Endothelial cell of hepatic sinusoid (primary cell): ENCODE results near the gene BRSK2.
"Not testable (repeated sequence)": the region's sequence is repeated elsewhere in the genome, so short reads cannot be mapped to it uniquely, and the experiment has no call there.

Experiments
- in situ Hi-C: cut with HindIII; loops from 2 replicates; pipeline ENCODE4 v1.10.0; 2017; ENCODE audit warnings: low sequenced_read_pairs

The BRSK2 gene

GRCh38 chr11:1425439-1425838, 35.7 kb downstream of the BRSK2 start:
- in situ Hi-C loops: no loop called here

- in situ Hi-C loops: no loop called here
Measured at GRCh38 chr11:1428762-1429316, 39.1 kb downstream of the BRSK2 start.

GRCh38 chr11:1433568-1433967, 43.8 kb downstream of the BRSK2 start:
- in situ Hi-C loops: no loop called here

DNA sequence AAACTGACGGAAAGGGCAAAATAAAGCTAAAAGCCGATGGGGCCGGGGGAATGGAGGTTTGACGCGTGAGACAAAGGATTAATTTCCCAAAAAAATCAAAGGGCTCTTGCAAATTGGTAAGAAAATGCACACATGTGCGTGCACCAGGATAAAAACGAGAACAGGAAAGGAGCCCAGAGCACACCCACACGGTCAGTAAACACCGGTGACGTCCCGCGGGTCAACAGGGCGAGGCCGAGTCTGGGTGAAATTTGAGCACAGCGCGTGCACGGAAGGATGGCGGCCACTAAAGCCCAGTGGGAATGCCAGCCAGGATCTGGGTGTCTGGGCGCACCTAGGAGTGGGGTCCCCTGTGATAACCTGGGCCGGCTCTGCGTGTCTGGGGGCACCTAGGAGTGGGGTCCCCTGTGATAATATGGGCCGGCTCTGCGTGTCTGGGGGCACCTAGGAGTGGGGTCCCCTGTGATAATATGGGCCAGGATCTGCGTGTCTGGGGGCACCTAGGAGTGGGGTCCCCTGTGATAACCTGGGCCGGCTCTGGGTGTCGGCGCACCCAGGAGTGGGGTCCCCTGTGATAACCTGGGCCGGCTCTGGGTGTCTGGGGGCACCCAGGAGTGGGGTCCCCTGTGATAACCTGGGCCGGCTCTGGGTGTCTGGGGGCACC, 44.4 kb downstream of the BRSK2 start:
- in situ Hi-C loops: no loop called here

GRCh38 chr11:1435479-1435819, 45.7 kb downstream of the BRSK2 start:
- in situ Hi-C loops: not testable (repeated sequence)

DNA sequence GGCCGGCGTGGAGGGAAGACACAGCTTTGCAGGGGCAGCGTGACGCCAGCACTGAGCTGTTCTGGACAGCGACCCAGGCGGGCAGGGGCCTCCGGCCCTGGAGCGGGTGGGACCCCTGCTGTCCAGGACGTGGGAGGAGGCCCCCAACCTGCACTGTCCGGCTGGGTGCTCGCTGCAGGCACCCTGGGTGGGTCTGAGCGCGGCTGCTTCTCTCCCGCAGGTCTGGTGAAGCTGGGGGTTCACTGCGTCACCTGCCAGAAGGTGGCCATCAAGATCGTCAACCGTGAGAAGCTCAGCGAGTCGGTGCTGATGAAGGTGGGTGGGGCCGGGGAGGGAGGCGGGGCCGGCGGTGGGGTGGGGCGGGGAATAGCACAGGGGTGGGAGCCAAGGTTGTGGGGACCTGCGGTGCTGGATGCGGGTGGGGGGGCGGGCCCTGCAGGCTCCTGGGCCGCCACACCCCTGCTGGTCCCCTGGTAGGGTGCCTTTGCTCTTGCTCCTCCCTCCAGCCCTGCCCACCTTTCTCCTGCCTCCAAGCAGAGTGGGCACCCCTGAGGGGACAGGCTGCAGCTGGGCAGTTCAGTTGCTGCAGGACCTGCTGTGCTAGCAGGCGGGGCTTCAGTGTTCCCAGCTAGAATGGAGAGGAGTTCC, 46.2 kb downstream of the BRSK2 start:
- in situ Hi-C loops: no loop called here

- in situ Hi-C loops: no loop called here
Measured at GRCh38 chr11:1436468-1437039, 46.8 kb downstream of the BRSK2 start.

- in situ Hi-C loops: no loop called here
Measured at GRCh38 chr11:1437500-1437899, 47.8 kb downstream of the BRSK2 start.

DNA sequence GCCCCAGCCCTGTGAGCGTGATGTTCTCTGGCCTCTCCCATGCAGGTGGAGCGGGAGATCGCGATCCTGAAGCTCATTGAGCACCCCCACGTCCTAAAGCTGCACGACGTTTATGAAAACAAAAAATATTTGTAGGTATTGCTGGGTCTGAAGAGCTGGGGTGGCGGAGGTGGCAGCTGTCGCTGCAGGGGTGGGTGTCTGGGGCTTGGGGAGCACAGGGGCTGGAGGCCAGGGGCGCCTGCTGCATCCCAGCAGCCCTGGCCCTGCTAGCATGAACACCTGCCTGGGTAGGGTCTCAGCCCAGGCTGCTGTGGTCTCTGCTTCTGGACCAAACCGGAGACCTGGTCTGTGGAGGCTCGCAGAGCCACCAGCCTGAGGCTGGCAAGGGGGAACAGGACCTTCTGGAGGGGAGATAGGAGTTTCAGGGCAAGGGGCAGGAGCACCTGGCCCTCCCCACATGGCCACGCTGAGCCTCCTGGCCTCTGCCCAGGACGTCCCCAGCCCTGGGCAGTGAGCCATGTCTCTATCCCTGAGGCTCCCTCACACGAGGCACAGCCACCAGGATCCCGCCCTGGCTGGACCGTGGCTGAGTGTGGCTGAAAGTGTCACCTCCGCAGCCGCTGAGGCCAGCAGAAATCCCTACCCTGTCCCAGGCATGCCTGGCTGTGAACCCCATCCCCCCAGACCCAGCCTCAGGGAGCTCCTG, 48.7 kb downstream of the BRSK2 start:
- in situ Hi-C loops: no loop called here

GRCh38 chr11:1438967-1439330, 49.2 kb downstream of the BRSK2 start:
- in situ Hi-C loops: no loop called here

GRCh38 chr11:1439341-1439740, 49.6 kb downstream of the BRSK2 start:
- in situ Hi-C loops: no loop called here

GRCh38 chr11:1440066-1440465, 50.3 kb downstream of the BRSK2 start:
- in situ Hi-C loops: no loop called here

DNA sequence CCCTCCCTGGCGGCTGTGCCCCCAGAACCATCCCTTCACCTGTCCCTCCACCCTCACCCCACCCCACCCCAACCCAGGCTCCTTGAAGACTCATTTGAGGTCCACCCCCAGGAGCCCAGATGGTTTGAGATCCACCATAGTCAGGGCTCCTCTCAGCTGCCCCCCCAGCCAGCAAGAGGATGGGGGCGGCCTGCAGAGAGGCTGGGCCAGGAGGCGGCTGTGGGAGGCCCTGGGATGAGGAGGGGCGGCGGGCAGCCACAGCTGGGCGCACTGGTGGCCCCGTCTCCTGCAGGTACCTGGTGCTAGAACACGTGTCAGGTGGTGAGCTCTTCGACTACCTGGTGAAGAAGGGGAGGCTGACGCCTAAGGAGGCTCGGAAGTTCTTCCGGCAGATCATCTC, 50.8 kb downstream of the BRSK2 start:
- in situ Hi-C loops: no loop called here

DNA sequence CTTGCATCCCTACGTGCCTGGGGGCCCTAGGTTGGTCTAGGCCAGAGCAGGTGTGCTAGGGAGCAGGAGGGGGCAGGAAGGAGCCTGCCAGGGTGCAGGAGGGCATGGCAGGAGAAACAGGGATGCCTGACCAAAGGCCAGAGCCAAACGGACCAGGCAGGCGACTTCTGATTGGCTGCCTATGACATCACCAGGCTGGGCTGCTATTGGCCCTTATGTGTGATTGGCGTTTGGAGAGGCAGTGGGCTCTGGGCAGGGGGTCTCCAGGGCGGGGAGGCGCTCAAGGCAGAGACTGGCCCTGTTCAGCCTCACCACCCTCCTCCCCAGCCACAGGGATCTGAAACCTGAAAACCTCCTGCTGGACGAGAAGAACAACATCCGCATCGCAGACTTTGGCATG, 52.4 kb downstream of the BRSK2 start:
- in situ Hi-C loops: no loop called here

DNA sequence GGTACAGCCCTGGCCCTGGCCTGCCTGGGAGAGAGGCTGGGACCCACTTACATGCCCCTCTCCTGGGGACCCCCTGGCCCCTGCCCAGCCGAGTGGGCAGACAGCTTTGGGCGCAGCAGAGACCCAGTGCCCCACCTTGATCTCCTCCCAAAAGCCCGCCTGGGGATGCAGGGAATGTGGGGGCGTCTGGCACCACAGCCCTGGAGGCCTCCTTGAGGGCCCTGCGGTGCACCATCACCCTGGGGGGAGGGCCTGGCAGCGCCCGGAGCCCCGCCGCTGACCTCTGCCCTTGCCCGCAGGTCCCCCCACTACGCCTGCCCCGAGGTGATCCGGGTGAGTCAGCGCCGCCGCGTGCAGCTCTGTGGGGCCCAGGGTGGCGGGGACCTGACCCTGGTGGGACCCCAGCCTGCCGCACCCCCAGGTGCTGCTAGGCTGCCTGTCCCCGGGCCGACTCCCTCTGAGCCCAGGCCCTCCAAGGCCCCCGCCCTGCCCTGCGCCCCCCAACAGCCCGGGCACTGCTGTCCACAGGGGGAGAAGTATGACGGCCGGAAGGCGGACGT, 53.2 kb downstream of the BRSK2 start:
- in situ Hi-C loops: no loop called here

- in situ Hi-C loops: no loop called here
Measured at GRCh38 chr11:1443737-1444136, 54.0 kb downstream of the BRSK2 start.

- in situ Hi-C loops: no loop called here
Measured at GRCh38 chr11:1444321-1444720, 54.6 kb downstream of the BRSK2 start.

GRCh38 chr11:1444823-1445422, 55.2 kb downstream of the BRSK2 start:
- in situ Hi-C loops: no loop called here

DNA sequence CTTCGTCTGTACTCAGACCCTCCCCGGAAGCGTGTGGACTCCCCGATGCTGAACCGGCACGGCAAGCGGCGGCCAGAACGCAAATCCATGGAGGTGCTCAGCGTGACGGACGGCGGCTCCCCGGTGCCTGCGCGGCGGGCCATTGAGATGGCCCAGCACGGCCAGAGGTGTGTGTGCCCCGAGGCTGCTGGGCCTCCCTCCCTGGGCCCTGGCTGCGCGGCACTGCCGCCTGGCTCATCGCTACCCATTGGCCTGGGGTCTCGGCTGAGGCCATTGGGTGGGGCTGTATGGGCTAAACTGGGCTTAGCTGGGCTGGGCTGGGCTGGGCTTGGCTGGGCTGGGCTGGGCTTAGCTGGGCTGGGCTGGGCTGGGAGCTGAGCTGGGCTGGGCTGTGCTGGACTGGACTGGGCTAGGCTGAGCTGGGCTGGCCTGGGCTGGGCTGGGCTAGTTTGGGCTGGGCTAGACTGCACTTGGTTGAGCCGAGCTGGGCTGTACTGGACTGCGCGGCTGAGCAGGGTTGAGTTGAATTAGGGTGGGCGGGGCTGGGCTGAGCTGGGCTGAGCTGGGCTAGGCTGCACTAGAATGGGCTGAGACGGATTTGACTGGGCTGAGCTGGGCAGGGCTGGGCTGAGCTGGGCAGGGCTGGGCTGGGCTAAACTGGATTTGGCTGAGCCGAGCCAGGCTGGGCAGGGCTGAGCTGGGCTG, 56.2 kb downstream of the BRSK2 start:
- in situ Hi-C loops: no loop called here

- in situ Hi-C loops: no loop called here
Measured at GRCh38 chr11:1446623-1447022, 56.9 kb downstream of the BRSK2 start.
